Stimulated activated CD8-positive, alpha-beta memory T cell treated with anti-CD3 and anti-CD28 coated beads, Interleukin-2, amount 100 ng/mL, for 1 hour (primary cell): ENCODE data around the gene PIM1.
"Not testable (repeated sequence)": the region's sequence is repeated elsewhere in the genome, so short reads cannot be mapped to it uniquely, and the experiment has no call there.

Source experiments
- DNase-seq, 2 donors: peaks; one replicate each; pipeline ENCODE4 v3.0.0-alpha.2; 2020; ENCODE audit warnings: low read depth in 2 of 2

Gene PIM1

DNA sequence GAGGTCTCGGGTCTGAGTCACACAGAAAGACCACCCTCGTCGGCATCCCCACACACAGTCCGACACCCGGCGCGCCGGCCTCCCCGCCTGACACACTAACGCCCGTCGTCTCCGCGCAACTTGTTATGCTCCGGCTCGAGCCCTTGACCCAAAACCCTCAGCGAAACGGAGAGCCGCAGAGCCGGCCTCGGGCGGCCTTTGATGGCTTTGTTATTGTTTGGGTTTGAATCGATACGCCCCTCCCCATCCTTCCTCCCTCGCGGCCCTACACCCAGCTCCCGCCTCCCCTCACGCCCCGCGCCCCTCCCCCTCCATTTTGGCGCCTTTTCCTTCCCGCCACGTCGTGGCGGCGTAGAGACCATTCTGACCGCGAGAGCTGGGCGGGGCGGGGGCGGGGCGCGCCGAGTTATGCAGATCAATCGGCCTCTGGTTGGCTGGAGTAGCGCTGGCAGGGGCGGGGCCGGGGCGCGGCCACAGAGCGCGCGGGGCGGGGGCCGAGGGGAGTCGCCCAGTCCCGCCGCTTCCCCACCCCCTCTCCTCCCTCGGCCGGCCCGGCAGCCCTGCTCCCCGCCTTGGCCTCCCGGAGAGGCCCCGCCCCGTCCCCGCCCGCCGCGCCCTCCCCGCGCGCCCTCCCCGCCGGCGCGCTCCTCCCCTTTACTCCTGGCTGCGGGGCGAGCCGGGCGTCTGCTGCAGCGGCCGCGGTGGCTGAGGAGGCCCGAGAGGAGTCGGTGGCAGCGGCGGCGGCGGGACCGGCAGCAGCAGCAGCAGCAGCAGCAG is at the start of gene PIM1:
Gene PIM1, plus strand, starts transcription at position 657 of the 777 bp plus-strand sequence. CDS start 424 bp downstream, outside the sequence.
- peak; percentile 99 for DNase-seq

DNA sequence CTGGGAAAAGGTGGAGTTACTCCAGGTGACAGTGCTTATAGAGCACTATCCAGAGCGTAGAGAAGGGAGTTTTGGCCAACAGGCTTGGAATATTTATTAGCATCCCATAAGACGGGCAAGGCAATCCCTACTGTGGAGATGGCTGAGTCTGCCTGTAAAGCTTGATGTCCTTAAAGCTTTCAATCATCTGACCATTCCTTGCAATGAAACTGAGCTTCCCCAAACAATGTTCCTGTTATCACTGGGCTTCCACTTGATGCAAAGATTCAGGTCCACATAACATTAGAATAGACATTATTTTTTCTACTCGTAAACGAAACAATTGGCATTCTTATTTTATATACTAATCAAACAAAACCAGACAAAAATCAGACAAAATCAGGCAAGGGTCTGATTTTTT is 48.4 kb upstream of the PIM1 start:
- DNase-seq: no peak

DNA sequence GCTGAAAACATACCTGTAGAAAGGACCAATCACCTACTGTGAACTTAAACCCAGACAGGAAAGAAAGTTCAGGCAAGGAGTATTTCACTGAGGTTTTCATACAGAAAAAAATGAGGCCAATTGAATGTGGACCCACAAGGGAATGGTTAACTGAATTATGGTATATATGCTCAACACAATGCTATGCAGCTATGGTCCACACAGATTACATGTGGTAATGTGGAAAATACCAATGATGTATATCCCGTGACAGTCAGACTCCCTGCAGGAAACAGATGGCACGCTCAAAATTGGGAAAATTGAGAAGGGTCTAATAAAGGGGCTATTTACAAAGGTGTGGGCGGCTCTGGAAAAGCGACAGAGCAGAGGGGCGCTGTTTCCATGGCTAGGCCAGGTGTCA is 47.1 kb upstream of the PIM1 start:
- no peak for DNase-seq

DNA sequence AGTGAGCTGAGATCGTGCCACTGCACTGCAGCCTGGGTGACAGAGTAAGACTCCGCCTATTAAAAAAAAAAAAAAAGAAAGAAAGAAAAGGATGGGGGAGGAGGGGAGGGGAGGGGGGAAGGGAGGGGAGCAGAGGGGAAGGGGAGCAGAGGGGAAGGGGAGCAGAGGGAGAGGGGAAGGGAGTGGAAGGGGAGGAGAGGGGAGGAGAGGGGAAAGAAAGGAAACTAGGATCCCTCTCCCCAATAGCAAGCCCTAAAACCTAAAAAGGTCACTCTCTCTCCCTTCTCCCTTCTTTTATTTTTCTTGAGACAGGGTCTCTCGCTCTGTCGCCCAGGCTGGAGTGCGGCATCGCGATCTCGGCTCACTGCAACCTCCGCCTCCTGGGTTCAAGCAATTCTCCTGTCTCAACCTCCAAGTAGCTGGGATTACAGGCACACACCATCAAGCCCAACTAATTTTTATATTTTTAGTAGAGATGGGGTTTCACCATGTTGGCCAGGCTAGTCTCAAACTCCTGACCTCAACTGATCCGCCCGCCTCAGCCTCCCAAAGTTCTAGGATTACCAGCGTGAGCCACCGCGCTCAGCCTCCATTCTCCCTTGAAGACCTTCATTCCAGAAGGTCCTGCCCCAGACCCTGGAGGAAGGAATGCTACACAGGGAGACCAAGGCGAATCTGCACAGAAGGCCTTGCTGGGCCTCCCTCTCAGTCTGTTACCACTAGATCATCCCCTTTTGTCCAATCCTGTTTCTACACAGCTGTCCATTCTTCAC is 45.8 kb upstream of the PIM1 start:
- DNase-seq: no peak

DNA sequence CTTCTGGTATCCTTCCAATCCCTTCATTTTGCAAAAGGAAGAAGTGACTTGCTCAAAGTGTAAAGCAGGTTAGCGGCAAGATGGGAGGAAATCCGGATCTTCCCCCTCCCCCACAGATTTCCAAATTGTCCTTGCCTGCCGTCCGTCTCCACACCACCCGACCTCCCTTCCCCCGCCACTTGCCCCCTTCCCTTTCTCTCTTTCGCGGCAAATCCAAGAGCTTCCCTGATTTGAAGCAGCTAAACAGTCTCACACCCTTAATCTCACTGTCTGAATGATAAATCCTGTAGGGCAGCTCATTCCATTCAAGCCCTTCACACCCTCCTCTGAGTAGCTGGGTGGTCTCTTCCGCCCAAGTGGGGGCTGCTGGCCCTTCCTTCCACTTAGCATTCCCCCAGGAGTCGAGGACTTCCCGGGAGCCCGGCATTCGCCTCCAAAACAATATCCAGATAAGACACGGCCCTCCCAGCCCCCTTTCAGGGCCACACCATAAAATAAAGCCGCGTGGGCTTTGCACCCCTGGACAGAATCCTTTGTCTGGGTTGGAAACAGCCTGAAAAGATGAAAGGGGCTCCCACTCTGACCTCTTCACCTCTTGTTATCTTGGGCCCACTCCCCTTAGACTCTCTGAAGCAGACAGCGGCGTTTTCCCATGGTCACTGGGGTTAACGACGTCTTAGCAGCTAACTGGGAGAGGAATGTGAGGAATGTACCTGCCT is 44.0 kb upstream of the PIM1 start:
- DNase-seq: no peak

DNA sequence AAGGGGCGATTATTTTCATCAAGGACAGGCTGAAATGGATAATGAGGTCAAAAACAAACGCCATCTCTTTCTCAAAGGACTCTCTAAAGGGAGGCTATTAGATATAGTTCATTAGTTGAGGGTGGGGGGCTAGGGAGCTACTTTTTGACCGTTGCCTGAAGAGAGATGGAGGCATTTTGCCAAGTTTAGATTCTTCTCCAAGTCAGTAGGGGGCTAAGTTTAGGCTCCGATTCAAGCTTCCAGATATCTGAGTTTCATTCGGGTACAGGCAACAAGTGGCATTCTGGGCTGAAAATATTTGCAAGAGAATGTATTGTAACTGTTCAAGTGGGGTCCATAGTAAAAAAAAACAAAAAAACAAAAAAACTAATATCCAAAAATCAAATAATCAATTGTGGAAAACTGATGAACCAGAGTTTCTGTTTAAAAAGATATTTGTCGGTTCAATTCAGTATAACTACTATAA is 43.4 kb upstream of the PIM1 start:
- no peak for DNase-seq

DNA sequence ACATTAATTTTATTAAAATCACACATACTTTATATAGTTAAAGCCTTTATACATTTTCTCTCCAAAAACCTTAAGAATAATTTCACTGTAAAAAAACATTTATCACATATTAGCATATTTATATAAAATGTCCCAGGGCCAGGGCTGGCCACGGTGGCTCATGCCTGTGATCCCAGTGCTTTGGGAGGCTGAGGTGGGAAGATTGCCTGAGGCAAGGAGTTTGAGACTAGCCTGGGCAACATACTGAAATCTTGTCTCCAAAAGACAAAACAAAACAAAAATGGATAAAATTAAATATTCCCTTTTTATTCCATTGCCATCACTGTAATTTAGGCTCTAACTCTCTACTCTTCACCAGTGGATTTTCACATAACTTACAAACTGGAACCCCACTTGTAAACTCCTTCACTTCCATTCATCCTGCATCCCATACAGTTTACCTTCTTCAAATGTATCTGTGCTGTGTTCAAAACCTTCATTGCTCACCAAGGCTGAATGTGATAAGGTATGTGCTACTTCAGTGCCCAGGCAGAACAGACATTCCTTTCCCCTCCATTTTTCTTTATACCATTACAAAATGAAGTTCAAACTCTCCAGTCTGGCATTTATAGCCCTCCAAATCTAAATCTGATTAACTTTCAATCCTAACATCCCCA is 42.9 kb upstream of the PIM1 start:
- no peak for DNase-seq

DNA sequence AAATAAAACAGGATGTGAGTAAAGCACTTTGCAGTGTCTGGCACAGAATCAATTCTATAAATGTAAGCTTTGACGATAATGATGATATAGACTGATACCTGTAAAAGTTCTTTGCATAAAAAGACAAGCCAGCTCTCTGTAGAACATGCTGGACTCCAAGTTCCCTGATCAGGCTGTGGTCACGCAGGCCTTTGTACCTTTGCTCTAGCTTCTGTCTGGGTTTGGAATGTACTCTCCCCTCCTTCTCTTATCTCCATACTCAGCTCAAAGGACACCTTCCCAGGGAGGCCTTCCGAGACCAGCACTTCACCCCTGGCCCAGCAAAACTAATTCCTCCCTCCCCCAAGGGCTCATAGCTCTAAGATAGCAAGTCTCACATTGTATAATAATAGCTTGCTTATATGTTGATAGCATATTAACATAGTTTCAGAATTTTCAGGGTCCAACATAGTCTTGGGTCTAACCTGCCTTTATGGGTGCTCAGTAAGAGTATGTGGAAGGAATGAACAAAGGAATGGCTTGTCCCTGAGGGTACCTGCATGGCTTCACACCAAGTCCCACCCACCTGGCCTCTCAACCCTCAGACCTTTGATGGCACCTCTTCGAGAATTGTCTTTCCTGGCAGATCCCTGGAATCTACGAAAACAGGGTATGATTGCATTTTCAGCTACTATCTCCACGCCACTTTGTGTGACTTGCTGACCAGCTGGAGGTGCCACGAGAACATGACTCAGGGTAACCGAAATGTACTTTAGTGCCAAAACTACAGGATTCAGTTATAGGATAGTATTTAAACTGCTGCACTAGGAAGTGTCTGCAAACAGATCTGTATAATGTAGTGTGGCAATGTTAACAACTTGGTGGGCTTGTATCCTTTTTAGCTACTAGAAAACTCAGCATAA is 41.7 kb upstream of the PIM1 start:
- no peak for DNase-seq

DNA sequence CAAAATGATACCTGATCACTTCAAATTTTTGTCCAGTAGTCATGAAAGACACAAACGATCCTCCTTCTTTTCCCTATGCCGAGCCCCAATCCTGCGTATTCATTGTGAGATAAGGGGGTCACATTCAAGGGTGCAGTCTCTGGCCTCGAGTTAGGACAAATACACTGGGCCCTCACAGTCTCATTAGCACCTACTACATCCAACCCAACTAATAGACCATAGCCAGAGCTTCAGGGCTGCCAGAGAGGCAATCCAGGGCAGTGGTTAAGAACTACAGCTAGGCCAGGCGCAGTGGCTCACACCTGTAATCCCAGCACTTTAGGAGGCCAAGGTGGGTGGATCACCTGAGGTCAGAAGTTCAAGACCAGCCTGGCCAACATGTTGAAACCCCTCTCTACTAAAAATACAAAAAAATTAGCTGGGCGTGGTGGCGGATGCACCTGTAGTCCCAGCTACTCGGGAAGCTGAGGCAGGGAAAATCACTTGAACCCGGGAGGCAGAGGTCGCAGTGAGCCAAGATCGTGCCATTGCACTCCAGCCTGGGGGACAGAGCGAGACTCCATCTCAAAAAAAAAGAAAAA is 41.0 kb upstream of the PIM1 start:
- not testable (repeated sequence) for DNase-seq

DNA sequence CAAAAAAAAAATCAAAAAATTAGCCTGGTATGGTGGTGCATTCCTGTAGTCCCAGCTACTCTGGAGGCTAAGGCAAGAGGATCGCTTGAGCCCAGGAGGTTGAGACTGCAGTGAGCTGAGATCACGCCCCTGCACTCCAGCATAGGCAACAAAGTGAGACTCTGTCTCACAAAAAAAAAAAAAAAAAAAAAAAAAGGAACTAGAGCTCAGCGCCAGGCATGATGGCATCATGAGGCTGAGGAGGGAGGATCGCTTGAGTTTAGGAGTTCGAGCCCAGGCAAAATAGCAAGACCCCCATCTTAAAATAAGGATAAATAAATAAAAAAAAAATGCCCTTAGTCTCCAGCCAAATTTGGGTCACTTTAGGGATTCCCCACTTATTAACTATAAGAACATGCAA is 40.4 kb upstream of the PIM1 start:
- no peak for DNase-seq

DNA sequence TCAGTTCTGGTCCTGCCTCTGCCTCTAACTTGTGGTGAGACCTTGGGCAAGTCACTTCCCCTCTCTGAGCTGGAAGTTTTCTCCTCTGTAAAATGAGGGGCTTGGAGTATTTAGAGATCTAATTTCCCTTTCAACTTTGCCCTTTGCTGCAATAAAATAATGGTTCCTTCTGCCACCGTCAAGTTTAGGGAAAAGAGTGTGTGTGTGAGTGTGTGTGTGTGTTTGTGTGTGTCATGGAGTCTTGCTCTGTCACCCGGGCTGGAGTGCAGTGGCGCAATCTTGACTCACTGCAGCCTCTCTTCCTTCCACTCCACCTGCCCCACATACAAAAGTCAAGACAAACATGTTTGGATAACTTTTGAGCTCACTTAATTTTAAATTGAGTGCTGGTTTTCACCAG is 39.2 kb upstream of the PIM1 start:
- no peak for DNase-seq

DNA sequence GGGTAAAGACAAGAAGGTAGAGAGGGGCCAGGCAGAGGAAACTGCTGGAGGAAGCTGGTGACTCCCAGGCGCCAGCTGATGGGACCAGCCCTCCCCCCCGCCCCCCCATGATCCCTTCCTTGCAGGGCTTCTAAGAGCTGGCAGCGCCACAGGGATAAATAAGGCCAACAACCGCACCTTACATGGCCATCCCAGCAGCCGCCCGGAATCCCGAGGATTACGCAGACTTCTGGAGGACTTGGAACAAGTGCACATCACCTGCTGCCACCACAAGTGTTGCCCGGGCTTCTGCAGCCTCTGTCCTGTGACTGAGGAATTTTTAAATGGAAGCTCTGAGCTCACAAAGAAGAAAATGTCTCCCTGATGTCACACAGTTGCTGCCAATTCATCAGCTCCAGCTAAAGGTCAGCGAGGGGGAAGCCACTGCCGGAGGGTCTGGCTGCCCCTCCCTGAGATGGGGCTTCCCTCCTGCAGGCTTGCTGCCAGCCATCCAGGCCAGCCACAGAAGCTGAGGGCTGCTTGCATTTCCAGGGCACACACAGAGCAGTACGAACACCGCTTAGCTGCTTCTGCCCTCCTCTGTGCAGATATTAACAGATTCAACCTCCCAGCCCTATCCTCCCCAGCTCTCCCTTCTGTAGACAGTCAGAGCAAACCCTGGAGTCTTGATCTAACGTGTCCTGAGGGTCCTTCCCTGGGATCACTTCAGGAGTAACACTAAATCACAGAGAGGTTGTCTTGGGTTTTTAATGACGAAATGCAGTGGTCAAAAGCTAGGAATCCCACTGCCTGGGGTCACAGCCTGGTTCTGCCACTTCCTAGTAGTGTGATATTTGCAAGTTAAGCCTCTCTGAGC is 38.6 kb upstream of the PIM1 start:
- no peak for DNase-seq

DNA sequence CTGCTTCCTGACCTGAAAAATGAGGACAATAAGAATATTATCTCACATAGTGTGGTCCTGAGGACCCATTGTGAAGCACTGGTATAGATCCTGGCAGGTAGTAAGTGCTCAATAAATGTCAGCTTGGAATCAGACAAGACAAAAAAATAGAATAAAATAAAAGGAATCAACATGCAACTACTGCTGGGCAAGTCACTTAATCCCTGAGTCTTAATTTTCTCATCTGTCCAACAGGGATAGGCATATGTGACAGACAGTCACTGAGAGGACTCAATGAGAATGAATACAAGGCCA is 38.0 kb upstream of the PIM1 start:
- no peak for DNase-seq

DNA sequence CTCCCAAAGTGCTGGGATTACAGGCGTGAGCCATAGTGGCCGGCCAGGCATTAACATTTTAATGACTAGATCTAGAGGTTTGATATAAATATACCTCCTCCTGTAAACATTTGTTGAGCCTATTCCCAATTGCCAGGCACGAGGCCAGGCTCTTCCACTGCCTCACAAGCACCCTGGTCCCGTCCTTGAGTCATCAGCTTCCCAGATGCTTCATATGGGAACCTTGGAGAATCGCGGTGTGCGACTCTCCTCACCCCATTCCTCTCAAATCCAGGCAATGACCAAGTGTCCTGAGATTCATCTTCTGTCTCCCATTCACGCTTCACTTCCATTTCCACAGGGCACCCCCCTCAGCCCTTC is 35.9 kb upstream of the PIM1 start:
- no peak for DNase-seq

DNA sequence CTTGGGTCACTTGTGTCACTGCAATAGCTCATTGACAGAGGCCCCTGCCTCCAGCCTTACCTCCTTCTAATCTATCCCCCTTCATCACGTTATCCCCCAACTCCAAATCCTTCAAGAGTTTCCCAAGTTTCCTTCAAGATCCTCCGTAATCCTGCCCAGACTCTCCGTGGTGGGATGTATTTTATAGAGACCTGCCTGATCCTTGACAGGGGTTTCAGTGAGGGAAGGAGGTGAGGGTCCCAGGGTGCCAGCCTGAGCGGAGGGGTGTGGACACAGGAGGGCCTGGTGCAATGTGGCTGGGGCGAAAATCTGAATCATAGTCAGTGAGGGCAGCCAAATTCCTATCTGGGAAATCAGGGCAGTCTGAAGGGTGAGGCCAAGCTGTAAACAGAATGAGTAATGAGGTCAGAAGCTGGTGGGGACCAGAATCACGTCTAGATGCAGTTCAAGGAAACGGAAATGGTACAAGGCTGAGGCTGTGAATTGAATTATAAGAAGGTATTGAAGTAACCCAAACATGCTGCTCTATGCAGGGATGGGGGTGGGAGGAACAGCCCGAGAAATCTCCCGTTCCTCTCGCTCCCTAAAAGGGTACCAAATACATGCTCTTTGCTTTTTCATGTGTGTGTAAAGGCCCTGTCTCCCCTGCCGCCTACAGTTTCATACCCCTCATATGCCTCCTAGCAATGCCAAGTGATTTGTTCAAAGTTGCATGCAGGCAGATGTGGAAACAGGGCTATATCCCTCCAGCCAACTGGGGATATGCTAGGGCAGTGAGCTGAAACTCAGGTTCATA is 35.4 kb upstream of the PIM1 start:
- no peak for DNase-seq

DNA sequence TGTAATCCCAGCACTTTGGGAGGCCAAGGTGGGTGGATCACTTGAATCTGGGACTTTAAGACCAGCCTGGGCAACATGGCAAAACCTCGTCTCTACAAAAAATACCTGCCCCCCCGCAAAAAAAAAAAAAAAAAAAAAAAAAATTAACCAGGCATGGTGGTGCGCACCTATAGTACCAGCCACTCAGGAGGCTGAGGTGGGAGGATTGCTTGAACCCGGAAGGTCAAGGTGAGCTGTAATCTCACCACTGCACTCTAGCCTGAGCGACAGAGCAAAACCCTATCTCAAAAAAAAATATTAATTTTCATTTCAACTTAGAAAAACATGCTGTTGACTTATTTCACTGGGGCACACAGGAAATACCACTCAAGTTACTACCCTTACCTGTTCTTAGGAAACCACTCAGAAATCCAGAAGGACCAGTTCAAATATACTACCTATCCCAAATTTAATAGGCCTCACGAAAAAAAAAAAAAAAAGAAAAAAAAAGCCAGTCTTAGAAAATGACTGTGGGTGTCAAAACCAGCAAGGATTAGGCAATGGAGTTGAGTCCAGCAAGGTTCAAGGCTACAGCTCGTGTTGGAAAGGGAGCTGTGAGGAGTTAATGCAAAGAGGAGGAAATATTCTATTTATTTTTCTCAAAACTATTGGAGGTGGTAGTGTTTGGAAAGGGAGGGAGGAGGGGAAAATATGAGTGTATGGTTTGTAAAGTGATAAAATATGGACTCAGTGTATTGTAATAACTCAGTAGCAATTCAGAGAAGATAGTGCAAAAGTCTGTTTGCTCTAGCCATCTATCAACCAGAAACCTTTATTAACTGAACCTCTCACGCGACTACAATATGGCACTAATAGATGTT is 33.9 kb upstream of the PIM1 start:
- DNase-seq: no peak

DNA sequence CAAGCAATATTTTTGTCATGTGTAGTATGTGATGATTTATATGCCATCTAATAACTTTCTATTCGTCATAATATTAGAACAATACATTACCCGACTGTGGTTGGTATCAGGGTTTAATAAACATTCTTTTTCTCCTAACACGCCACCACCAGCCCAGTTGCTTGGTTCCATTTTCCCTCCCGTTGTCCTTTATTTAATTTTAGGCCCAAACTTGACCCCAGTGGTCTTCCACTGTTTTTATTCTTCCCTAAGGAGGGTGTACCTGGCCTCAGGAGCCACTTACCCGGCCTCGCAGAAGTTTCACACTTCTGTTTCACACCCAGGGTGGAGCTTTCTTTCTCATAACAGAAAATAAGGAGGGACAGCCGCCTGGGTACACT is 33.1 kb upstream of the PIM1 start:
- DNase-seq: no peak
